NCI-H510A (cell line): ENCODE data around the gene ZBTB16.

ENCODE experiments used
- DNase-seq: peaks from one replicate; lab custom pipeline; 2025; lab: John Stamatoyannopoulos, UW

The ZBTB16 gene

GRCh38 chr11:114244726-114245394 lies 185.3 kb downstream of the ZBTB16 start:
- DNase-seq, result no peak

DNA sequence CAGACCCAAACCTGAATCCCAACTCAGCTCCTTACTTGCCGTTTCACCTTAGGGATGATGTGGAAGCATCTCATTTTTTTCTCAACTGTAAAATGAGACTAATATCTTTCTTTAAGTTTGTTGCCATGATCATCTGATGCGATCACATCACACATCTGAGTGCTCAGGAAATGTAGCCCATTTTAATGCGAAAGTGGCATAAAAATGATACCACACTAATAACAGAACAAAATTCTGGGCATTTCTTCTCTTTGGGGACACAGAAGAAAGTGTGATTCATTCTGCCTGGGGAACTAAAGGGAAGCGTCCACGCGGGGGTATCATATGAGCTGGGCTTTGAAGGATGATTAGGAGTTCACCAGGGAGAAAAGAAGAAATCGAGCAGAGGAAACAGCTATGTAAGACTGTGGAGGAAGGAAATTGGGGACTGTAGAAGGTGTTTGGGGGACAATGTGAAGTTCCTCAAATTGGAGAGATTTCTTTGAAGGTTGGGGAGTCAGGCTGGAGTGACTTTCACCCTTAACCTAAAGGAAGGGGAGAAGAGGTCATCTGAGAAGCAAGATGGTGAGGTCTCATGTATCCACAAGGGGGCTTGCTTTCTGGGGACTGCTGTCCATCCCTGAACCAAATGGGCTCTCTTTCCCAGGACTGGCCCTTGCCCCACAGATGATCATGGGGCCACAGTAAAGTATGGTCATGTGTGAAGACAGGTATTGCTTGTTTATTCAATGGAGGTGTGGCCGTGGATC lies 187.0 kb downstream of the ZBTB16 start:
- DNase-seq, result no peak

DNA sequence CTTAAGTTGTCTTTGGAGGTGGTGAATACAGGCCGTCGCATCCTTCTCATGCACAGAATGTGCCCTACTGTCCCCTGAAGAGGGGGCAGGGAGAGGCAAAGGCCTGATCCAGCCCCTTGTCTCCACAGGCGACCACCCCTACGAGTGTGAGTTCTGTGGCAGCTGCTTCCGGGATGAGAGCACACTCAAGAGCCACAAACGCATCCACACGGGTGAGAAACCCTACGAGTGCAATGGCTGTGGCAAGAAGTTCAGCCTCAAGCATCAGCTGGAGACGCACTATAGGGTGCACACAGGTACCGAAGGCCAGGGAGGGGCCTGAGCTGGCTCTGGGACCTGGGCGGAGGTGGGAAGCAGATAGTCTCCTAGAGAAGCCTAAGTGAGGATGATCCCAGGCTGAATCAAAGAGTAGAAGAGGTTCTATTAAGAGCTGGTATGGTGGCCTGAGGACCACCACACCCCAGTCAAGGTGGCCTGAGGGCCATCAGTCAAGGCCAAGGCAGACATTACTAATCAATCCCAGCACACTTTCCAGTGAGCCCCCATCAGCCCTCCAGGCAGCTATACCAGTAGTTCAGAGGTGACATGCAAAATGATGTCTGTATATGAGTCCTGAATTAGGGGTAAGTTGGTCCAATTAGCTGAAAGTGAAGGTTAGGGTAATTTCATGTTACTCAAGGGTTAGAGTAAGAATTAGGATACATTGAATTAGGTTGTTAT lies 187.7 kb downstream of the ZBTB16 start:
- DNase-seq, result no peak

GRCh38 chr11:114250180-114250579 lies 190.7 kb downstream of the ZBTB16 start:
- no peak for DNase-seq

DNA sequence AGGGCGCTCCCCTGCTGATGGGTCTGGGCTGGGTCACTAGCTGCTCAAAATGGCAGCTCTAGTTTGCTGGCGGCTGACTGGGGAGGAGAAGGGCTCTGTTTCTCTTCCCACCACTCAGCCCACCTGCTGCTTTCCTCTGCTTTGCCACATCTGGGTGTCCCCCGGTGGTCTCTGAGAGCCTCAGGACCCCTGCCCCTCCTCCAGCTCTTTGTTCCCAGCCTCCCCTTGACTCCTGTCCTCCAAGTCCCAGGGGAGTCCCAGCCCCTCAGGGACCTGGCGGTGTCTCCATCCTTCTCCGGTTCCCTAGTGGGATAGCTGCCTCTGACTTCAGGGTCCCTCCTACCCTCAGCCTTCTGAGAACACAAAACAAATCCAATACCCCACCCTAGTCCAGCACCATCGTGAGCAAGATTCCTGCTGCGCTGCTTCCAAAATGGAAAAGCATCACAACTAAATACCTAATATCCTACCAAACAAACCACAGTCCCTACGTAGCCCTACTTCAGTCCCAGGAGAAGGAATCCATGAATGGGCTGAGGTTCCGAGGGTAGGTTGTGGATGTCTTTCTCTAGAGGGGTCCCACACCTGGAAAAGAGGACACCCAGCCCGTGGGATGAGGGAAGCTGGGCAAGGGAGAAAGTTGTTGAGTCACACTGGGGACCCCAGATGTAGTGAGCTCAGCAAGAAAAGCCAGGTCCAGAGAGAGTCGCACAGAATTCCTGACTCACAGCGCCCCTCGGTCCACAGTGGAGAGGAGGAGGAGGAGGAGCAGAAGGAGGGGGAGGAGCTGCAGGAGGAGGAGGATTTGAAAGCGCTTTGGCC lies 191.7 kb downstream of the ZBTB16 start:
- DNase-seq, result no peak

GRCh38 chr11:114251815-114252337 lies 192.4 kb downstream of the ZBTB16 start:
- no peak for DNase-seq

DNA sequence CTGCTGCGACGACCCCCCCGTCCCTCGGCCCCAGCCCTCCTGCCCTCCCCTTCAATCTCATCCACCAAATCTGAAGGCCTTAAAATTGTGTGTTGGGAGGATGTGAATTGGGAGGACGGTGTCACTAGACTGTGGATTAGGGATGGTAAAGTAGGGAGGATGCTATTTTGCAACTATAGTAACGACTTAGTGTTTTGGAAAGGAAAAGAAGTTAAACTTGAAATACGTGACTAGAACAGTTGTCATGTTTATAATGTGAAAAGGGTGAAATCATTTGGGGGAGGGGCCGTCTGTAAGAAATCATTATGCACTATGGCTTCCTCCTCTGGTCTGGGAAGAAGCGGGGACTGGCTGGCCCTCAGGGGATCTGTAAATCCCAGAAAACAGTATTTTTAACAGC lies 193.3 kb downstream of the ZBTB16 start:
- no peak for DNase-seq

GRCh38 chr11:114253771-114254170 lies 194.3 kb downstream of the ZBTB16 start:
- DNase-seq, result no peak

- DNase-seq, result no peak
These were observed 195.1 kb downstream of the ZBTB16 start for GRCh38 chr11:114254571-114255146.

DNA sequence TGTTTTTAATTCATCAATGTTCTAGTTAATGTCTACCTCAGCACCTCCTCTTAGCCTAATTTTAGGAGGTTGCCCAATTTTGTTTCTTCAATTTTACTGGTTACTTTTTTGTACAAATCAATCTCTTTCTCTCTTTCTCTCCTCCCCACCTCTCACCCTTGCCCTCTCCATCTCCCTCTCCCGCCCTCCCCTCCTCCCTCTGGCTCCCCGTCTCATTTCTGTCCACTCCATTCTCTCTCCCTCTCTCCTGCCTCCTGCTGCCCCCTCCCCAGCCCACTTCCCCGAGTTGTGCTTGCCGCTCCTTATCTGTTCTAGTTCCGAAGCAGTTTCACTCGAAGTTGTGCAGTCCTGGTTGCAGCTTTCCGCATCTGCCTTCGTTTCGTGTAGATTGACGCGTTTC lies 195.8 kb downstream of the ZBTB16 start:
- DNase-seq, result no peak

GRCh38 chr11:114256176-114256966 lies 196.9 kb downstream of the ZBTB16 start:
- no peak for DNase-seq

GRCh38 chr11:114256967-114257286 lies 197.4 kb downstream of the ZBTB16 start:
- no peak for DNase-seq

GRCh38 chr11:114257621-114258558 lies 198.4 kb downstream of the ZBTB16 start:
- DNase-seq, result no peak

- DNase-seq, result no peak
These were observed 199.2 kb downstream of the ZBTB16 start for GRCh38 chr11:114258696-114259095.

GRCh38 chr11:114259124-114259526 lies 199.6 kb downstream of the ZBTB16 start:
- DNase-seq, result no peak

GRCh38 chr11:114259551-114259983 lies 200.1 kb downstream of the ZBTB16 start:
- DNase-seq, result no peak

DNA sequence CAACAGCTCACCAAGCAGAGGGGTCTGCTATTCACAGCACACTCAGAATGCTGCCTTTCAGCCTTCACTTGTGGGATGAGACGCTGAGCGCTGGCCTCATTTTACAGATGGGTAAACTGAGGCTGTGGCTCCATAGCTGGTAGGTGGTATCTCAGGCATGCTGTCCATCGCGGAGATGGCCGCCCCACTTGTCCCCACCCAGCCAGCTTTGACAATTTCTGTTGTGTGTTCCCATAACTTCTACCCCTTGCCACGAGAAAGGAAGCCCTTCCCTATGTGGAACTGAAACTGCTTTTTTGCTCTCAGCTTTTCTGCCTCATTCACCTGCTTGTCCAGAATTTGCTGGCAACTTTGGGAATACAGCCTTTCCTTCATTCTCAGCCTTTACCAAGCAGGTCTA lies 200.6 kb downstream of the ZBTB16 start:
- no peak for DNase-seq

GRCh38 chr11:114260483-114260882 lies 201.0 kb downstream of the ZBTB16 start:
- no peak for DNase-seq

DNA sequence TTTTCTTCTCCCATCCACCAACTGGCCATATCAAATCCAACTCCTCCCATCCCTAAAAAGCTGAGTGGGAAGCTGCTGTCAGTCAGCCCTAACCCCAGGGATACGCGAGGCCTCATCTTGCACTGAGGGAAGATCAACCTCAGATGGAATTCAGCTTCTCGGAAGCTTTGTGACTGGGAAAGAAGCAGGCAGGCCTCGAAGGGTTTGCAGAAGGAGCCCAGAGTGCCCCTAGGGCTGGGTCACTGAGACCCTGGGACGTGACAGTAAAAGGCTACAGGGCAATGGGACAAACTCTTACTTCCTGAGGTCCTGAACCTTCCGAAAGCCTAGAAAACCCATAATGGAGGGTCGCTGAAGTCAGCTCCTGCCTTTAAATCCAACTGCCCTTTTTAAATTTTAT lies 202.3 kb downstream of the ZBTB16 start:
- no peak for DNase-seq
